Measurements from ENCODE around the gene EME2.

EME2 gene

DNA sequence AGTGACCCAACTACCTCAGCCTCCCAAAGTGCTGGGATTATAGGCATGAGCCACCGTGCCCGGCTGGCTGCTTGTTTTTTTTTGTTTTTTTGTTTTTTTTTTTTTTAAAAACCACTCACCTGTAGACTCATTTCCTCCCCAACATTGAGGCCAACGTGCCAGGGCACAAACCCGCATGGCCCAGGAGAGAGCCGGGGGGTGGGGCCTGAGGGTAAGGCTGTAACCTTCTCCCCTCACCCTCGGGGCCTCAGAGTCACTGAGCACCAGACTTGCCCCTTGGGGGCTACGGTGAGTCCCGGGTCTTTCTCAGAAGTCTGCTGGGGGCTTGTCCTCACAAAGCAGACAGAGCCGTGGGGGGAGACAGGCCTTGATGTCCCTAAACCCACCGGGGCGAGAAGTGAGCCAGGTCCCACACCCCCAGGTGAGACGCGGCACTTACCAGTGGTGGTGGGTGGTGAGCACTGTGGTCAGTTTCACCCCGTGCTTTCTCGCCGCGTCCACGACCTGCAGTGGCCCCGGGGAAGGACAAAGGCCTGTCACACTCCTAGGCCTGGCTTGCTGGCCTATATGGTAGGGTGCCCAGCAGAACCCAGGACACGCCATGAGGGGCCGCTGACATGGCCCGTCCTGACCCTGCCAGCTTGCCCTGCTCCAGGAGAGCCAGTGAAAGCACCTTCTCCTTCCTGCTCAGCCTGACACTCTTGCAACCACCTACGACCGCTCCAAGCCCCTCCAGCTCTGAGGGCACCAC, 49.4 kb downstream of the EME2 start:
- DNase-seq: no peak

DNA sequence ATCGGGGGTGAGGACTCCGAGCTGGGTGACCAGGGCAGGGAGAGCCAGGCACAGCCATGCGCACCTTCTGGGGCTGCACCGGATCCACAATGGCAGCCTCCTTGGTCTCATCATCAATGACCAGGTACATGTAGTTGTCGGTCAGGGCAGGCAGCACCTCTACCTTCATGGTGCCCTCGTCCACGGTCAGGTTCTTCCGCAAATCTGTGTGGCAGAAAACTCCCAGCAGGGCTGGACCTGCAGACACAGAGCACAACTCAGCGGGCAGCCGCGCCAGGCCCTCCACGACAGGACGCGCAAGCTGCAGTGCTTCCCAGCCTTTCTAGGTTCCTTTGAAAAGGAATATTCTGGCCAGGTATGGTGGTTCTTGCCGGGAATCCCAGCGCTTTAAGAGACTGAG, 50.2 kb downstream of the EME2 start:
- DNase-seq: no peak

DNA sequence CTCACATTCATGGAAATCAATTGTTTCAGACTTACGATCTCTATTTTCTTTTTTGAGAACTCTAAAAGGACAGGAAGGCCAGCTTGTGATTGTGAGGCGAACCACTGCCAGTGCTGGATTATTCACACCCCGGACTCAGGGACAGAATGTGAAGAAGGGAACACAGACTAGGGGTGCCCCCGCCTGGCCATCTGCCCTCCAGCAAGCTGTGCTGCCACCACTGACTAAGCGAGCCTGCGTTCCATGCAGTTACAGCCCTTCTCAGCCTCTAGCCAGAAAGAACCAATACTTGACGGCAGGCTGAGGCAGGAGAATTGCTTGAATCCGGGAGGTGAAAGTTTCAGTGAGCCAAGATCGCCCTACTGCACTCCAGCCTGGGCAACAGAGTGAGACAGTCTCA, 51.2 kb downstream of the EME2 start:
- DNase-seq: no peak

- no peak for DNase-seq
Measured at GRCh38 chr16:1825381-1825863, 52.8 kb downstream of the EME2 start.

Data from stimulated activated CD4-positive, alpha-beta T cell treated with anti-CD3 and anti-CD28 coated beads, Interleukin-4, amount 100 ng/mL, for 24 hours (primary cell).